Right atrium auricular region (tissue), 2 donors: Measurements from ENCODE around the gene TTLL9. TPM values are rescaled to one million over a fixed set of nuclear protein-coding genes. Genes with fewer than 3 reads are reported as not detected.

Experiments used
- DNase-seq: peaks from one replicate; pipeline ENCODE4 v3.0.0-alpha.2; 2019; ENCODE audit warnings: low spot score
- H3K27ac ChIP-seq, 2 donors: fragments of 200-600 bp; sonication (generic); 1 replicate in 1 of 2; 2 replicates in 1 of 2; pipeline ENCODE4 v1.5.1; 2016 to 2019
- H3K27me3 ChIP-seq, 2 donors: fragments of 200-600 bp; sonication (generic); one replicate each; pipeline versions ENCODE4 v1.5.1 to v1.6.0; 2017 to 2019
- H3K36me3 ChIP-seq: fragments of 200-600 bp; sonication (generic); one replicate; pipeline ENCODE4 v1.5.1; 2016
- H3K4me1 ChIP-seq, 2 donors: fragments of 200-600 bp; sonication (generic); one replicate each; pipeline versions ENCODE4 v1.5.1 to v1.6.0; 2017 to 2019
- H3K4me3 ChIP-seq, 2 donors: fragments of 200-600 bp; sonication (generic); 1 replicate in 1 of 2; 2 replicates in 1 of 2; pipeline ENCODE4 v1.5.1; 2017 to 2019; ENCODE audit warnings: mild to moderate bottlenecking in 1 of 2, moderate library complexity in 1 of 2
- H3K9me3 ChIP-seq, 2 donors: fragments of 200-600 bp; sonication (generic); one replicate each; pipeline ENCODE4 v1.5.1; 2019
- CTCF ChIP-seq, 2 donors: fragments of 200-600 bp; sonication (generic); IDR thresholded peaks; one replicate each; pipeline ENCODE4 v1.5.1; 2019; ENCODE audit warnings: antibody characterized with exemption in 2 of 2
- total RNA-seq, 2 donors: library from RNA; depleted of rRNA; stranded (reverse); fragments of >200 nt; gene quantifications; one replicate each; pipeline ENCODE4 v1.1.0, GENCODE V29; 2016

The TTLL9 gene
- total RNA-seq, 2 donors from 2014 or later = not detected

GRCh38 chr20:31844737-31845299 is 25.6 kb upstream of the TTLL9 start:
- Histone ChIP-seq H3K9me3 (no peaks in the 10 kb centered on the region), H3K27me3 (no peaks in the 10 kb centered on the region), H3K36me3 (no peaks in the 10 kb centered on the region), H3K4me1 (peaks cover 0 to 38% of the 10 kb centered on the region in 2 donors), H3K4me3 (peak overlapping the region; percentile 35 to 52), H3K27ac (peak overlapping the region; percentile 63 to 74)
- TF ChIP-seq CTCF (IDR thresholded peaks at IDR 0.05) = no peak
- DNase-seq = no peak

GRCh38 chr20:31845300-31845863 is 25.1 kb upstream of the TTLL9 start, which contains the start of gene FOXS1:
Gene FOXS1 (minus strand): TSS chr20:31845604. CDS start chr20:31845542, 62 bp downstream.
- no peak for TF ChIP-seq CTCF (IDR thresholded peaks at IDR 0.05)
- no peaks in the 10 kb centered on the region for H3K36me3 ChIP-seq
- DNase-seq = no peak
- H3K9me3 ChIP-seq = no peaks in the 10 kb centered on the region
- H3K27ac ChIP-seq = peak within 1 kb of the TSS; percentile 63 to 74
- H3K4me3 ChIP-seq = peak within 1 kb of the TSS; percentile 35 to 52
- H3K27me3 ChIP-seq = no peaks in the 10 kb centered on the region
- H3K4me1 ChIP-seq = peaks cover 0 to 38% of the 10 kb centered on the region in 2 donors

GRCh38 chr20:31846793-31847138 is 23.7 kb upstream of the TTLL9 start:
- DNase-seq = no peak
- no peaks in the 10 kb centered on the region for H3K9me3 ChIP-seq
- TF ChIP-seq CTCF (IDR thresholded peaks at IDR 0.05) = peak in 1 of 2 donors; percentile 14
- H3K27me3 ChIP-seq = no peaks in the 10 kb centered on the region
- H3K36me3 ChIP-seq = no peaks in the 10 kb centered on the region
- no peak overlapping the region for H3K4me3 ChIP-seq
- peaks cover 0 to 28% of the 10 kb centered on the region in 2 donors for H3K4me1 ChIP-seq
- no peak overlapping the region for H3K27ac ChIP-seq

- Histone ChIP-seq H3K27me3 (no peaks in the 10 kb centered on the region), H3K4me1 (peaks cover 0 to 12% of the 10 kb centered on the region in 2 donors), H3K27ac (no peak overlapping the region), H3K4me3 (no peak overlapping the region), H3K36me3 (no peaks in the 10 kb centered on the region), H3K9me3 (no peaks in the 10 kb centered on the region)
- DNase-seq = no peak
- TF ChIP-seq CTCF (IDR thresholded peaks at IDR 0.05) = no peak
Measured at GRCh38 chr20:31848088-31848999, 22.1 kb upstream of the TTLL9 start.

GRCh38 chr20:31849306-31849930 is 21.0 kb upstream of the TTLL9 start:
- Histone ChIP-seq H3K27me3 (no peaks in the 10 kb centered on the region), H3K9me3 (no peaks in the 10 kb centered on the region), H3K4me3 (no peak overlapping the region), H3K36me3 (no peaks in the 10 kb centered on the region), H3K27ac (no peak overlapping the region), H3K4me1 (peaks cover 0 to 9% of the 10 kb centered on the region in 2 donors)
- DNase-seq = no peak
- TF ChIP-seq CTCF (IDR thresholded peaks at IDR 0.05) = no peak
